HepG2 (cell line): Measurements from ENCODE around the gene UBE2QL1. TPM values are rescaled to one million over a fixed set of nuclear protein-coding genes. Genes with fewer than 3 reads are reported as not detected.

Experiments used
- ATAC-seq: fragments of 200-7000 bp; cut with Tn5 transposase; 3 replicates; pipeline ENCODE4 v1.9.1; 2020; ENCODE audit warnings: mild to moderate bottlenecking, moderate library complexity
- BruUV-seq: library from RNA; stranded (reverse); fragments of 400-500 nt; replicated peaks from 2 replicates; lab custom pipeline; 2021; lab: Mats Ljungman, UMichigan
- CTCF ChIA-PET: fragments of 300-600 bp; formaldehyde crosslinking; extraction: SDS; loops from one replicate; lab custom pipeline; 2021; ENCODE audit warnings: low total read pairs, inconsistent platforms, low intra/inter-chr PET ratio; lab: Yijun Ruan, JAX
- POLR2A ChIA-PET: fragments of 350-600 bp; sonication (Branson Sonifier 250); formaldehyde crosslinking; loops from one replicate; lab custom pipeline; 2020; ENCODE audit warnings: antibody characterized with exemption, inconsistent platforms; lab: Yijun Ruan, JAX
- DNase-seq: peaks from one replicate; pipeline ENCODE4 v3.0.0-alpha.2; 2015; ENCODE audit warnings: low spot score
- FAIRE-seq: peaks from 3 replicates; lab custom pipeline; 2011; peaks lifted over from hg19 to GRCh38; lab: Jason Lieb, UNC
- H2AFZ ChIP-seq: one replicate; pipeline ENCODE4 v1.6.1; 2011; ENCODE audit warnings: low read length, inconsistent platforms
- H3K27ac ChIP-seq: fragments of 300-600 bp; 3 replicates; pipeline ENCODE4 v1.8.0; 2011; ENCODE audit warnings: mixed run types, mild to moderate bottlenecking, mixed read lengths, low read length, inconsistent platforms; ENCODE audit not compliant: insufficient read depth; ENCODE audit errors: extremely low read length
- H3K27me3 ChIP-seq, 2 experiments: fragments of 200-600 bp in 1 of 2; 2 replicates in 1 of 2; 3 replicates in 1 of 2; pipeline versions ENCODE4 v1.6.0 to v1.8.0; 2011; ENCODE audit warnings: low read length in 2 of 2, mild to moderate bottlenecking in 2 of 2, moderate library complexity in 2 of 2, inconsistent platforms in 1 of 2; ENCODE audit not compliant: insufficient read depth in 2 of 2, control insufficient read depth in 1 of 2
- H3K36me3 ChIP-seq, 2 experiments: fragments of 200-600 bp in 1 of 2; replicated peaks in 1 of 2; 2 replicates in 1 of 2; 3 replicates in 1 of 2; pipeline versions ENCODE4 v1.5.1 to v1.8.0; 2011; ENCODE audit warnings: low read length in 2 of 2, inconsistent platforms in 1 of 2; ENCODE audit not compliant: insufficient read depth in 2 of 2, control insufficient read depth in 1 of 2
- H3K4me1 ChIP-seq: 2 replicates; pipeline ENCODE4 v1.5.1; 2012; ENCODE audit warnings: low read length, inconsistent platforms; ENCODE audit not compliant: insufficient read depth
- H3K4me2 ChIP-seq: 2 replicates; pipeline ENCODE4 v1.6.0; 2011; ENCODE audit warnings: low read depth, low read length, inconsistent platforms
- H3K4me3 ChIP-seq, 3 experiments: fragments of 200-600 bp in 1 of 3; sonication (generic), shearing (Covaris generic) in 1 of 3; replicated peaks in 1 of 3; 2 replicates each; pipeline ENCODE4 v1.5.1; 2011 to 2016; ENCODE audit warnings: low read length in 3 of 3, inconsistent platforms in 2 of 3, low read depth in 2 of 3, mild to moderate bottlenecking in 2 of 3, control low read depth in 1 of 3, mixed read lengths in 1 of 3; ENCODE audit not compliant: insufficient read depth in 1 of 3
- H3K79me2 ChIP-seq: one replicate; pipeline ENCODE4 v1.6.1; 2011; ENCODE audit warnings: low read length, inconsistent platforms; ENCODE audit not compliant: insufficient read depth
- H3K9ac ChIP-seq: 2 replicates; pipeline ENCODE4 v1.6.0; 2011; ENCODE audit warnings: mild to moderate bottlenecking, low read depth, low read length, inconsistent platforms; ENCODE audit not compliant: insufficient read depth
- H3K9me3 ChIP-seq: 2 replicates; pipeline ENCODE4 v1.5.1; 2012; ENCODE audit warnings: mild to moderate bottlenecking, low read length
- H4K20me1 ChIP-seq: 2 replicates; pipeline ENCODE4 v1.6.0; 2011; ENCODE audit warnings: inconsistent platforms, mild to moderate bottlenecking, low read length, moderate library complexity; ENCODE audit not compliant: insufficient read depth
- FOXK2 ChIP-seq: fragments of 450-650 bp; IDR thresholded peaks from 2 replicates; pipeline ENCODE4 v1.6.1; 2016
- MAZ ChIP-seq, 2 experiments: sonication (generic) in 1 of 2; formaldehyde crosslinking in 1 of 2; IDR thresholded peaks; 2 replicates each; pipeline versions ENCODE4 v1.5.0 to v1.6.1; 2012 to 2020; ENCODE audit warnings: low read depth in 2 of 2, mild to moderate bottlenecking in 2 of 2, borderline replicate concordance in 1 of 2, improper control_type of control experiment in 1 of 2, low read length in 1 of 2, missing genetic modification reagents in 1 of 2, moderate library complexity in 1 of 2
- ZNF446 ChIP-seq: sonication (generic); formaldehyde crosslinking; IDR thresholded peaks from 2 replicates; pipeline ENCODE4 v1.5.0; 2020; ENCODE audit warnings: mild to moderate bottlenecking, missing genetic modification reagents
- ZNF772 ChIP-seq: sonication (generic); formaldehyde crosslinking; IDR thresholded peaks from 2 replicates; pipeline ENCODE4 v1.5.0; 2020; ENCODE audit warnings: mild to moderate bottlenecking, missing genetic modification reagents
- ZZZ3 ChIP-seq: sonication (generic); formaldehyde crosslinking; IDR thresholded peaks from 2 replicates; pipeline ENCODE4 v1.4.0; 2020; ENCODE audit warnings: missing genetic modification reagents, mild to moderate bottlenecking, borderline replicate concordance
- WGBS: methylation state at CpG from one replicate; pipeline ENCODE4 v1.1.6; 2017; ENCODE audit warnings: low lambda C conversion rate; 5-methylcytosine and 5-hydroxymethylcytosine counted together
- in situ Hi-C: cut with HindIII; loops from 2 replicates; pipeline ENCODE4 v1.10.0; 2017; ENCODE audit warnings: low pct_unique_long_range_greater_than_20kb; ENCODE audit not compliant: extremely low pct_ligation_motif_present
- intact Hi-C: fragments of 100-400 bp; cut with micrococcal nuclease; formaldehyde crosslinking; loops from one replicate; pipeline ENCODE4 v1.10.0; 2022; ENCODE audit not compliant: unreplicated experiment
- polyA plus RNA-seq, 8 experiments: library from polyadenylated mRNA; depleted of rRNA in 3 of 8; stranded (reverse) in 7 of 8; unstranded in 1 of 8; fragments of >200 nt; fragmentation: Illumina TruSeq in 4 of 8; extraction: Trizol in 4 of 8; gene quantifications; 2 replicates each; pipeline versions ENCODE4 v1.2.1 to v1.2.3, GENCODE V29; 2011 to 2016; ENCODE audit warnings: low read depth in 4 of 8, missing spikeins in 1 of 8, mixed read lengths in 1 of 8; ENCODE audit not compliant: insufficient read depth in 1 of 8
- total RNA-seq, 5 experiments: library from RNA; depleted of rRNA; stranded (reverse); fragments of >200 nt; fragmentation: Illumina TruSeq; extraction: Trizol; gene quantifications; 2 replicates each; pipeline ENCODE4 v1.2.3, GENCODE V29; 2016; ENCODE audit warnings: low read depth in 1 of 5
- TF ChIP-seq, protein P1 (sequence below): sonication (generic); formaldehyde crosslinking; IDR thresholded peaks from 2 replicates; pipeline ENCODE4 v1.8.1; 2022; ENCODE audit warnings: low read depth, mild to moderate bottlenecking, missing genetic modification reagents
- TF ChIP-seq, protein P2 (sequence below): IDR thresholded peaks from 2 replicates; pipeline ENCODE4 v1.6.1; 2016; ENCODE audit warnings: control low read depth

The UBE2QL1 gene
- total and polyA plus RNA-seq, 2 of the 13 experiments (the other 11 are each of a cell fraction or from before 2014, with no cell fraction given), result not detected

DNA sequence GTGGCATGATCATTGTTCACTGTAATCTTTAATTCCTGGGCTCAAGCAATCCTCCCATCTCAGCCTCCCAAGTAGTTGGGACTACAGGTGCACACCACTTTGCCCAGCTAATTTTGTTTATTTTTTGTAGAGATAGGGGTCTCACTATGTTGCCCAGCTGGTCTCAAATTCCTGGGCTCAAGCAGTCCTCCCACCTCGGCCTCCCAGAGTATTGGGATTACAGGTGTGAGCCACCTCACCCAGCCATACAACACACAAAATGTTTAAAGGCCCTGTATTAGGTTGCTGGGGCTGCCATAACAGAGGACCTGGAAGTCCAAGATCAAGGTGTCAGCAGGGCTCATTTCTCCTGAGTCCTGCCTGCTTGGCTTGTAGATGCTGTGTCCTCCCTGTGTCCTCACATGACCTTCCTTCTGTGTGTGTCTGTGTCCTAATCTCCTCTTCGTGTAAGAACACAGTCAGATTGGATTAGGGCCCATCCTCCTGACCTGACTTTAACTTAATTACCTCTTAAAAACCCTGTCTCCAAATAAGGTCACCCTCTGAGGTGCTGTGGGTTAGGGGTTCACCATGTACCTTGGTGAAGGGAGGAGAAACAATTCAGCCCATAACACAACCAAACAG is 5.4 kb downstream of the UBE2QL1 start:
- no peaks in the 10 kb centered on the region for H3K79me2 ChIP-seq
- no peak overlapping the region for H3K9ac ChIP-seq
- no peak overlapping the region for H3K4me3 ChIP-seq
- no peak overlapping the region for H3K4me2 ChIP-seq
- intact Hi-C loops (no loop called here), in situ Hi-C loops (no loop called here)
- H3K27me3 ChIP-seq, result peaks cover 3 to 59% of the 10 kb centered on the region in 2 experiments
- no peak for DNase-seq
- POLR2A ChIA-PET, result no interaction called here
- no TSS peak for BruUV-seq
- CTCF ChIA-PET, result no interaction called here
- H3K27ac ChIP-seq, result no peak overlapping the region
- TF ChIP-seq ZNF772 (CRISPR knock-in tag) (no peak), MAZ (IDR thresholded peaks at IDR 0.05; ENCODE audit: borderline replicate concordance, low read depth, low read length) (no peak), MAZ (CRISPR knock-in tag; IDR thresholded peaks at IDR 0.05; ENCODE audit: low read depth) (no peak), FOXK2 (no peak), ZNF446 (CRISPR knock-in tag) (no peak), ZZZ3 (CRISPR knock-in tag) (no peak)
- TF ChIP-seq, protein P1, sequence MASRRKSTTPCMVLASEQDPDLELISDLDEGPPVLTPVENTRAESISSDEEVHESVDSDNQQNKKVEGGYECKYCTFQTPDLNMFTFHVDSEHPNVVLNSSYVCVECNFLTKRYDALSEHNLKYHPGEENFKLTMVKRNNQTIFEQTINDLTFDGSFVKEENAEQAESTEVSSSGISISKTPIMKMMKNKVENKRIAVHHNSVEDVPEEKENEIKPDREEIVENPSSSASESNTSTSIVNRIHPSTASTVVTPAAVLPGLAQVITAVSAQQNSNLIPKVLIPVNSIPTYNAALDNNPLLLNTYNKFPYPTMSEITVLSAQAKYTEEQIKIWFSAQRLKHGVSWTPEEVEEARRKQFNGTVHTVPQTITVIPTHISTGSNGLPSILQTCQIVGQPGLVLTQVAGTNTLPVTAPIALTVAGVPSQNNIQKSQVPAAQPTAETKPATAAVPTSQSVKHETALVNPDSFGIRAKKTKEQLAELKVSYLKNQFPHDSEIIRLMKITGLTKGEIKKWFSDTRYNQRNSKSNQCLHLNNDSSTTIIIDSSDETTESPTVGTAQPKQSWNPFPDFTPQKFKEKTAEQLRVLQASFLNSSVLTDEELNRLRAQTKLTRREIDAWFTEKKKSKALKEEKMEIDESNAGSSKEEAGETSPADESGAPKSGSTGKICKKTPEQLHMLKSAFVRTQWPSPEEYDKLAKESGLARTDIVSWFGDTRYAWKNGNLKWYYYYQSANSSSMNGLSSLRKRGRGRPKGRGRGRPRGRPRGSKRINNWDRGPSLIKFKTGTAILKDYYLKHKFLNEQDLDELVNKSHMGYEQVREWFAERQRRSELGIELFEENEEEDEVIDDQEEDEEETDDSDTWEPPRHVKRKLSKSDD, result no peak
- TF ChIP-seq, protein P2, sequence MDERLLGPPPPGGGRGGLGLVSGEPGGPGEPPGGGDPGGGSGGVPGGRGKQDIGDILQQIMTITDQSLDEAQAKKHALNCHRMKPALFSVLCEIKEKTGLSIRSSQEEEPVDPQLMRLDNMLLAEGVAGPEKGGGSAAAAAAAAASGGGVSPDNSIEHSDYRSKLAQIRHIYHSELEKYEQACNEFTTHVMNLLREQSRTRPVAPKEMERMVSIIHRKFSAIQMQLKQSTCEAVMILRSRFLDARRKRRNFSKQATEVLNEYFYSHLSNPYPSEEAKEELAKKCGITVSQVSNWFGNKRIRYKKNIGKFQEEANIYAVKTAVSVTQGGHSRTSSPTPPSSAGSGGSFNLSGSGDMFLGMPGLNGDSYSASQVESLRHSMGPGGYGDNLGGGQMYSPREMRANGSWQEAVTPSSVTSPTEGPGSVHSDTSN (CRISPR knock-in tag), result no peak
- TF ChIP-seq, all 625 proteins: peak for 0
- no peaks in the 10 kb centered on the region for H3K9me3 ChIP-seq
- ATAC-seq, result no peak
- FAIRE-seq, result no peak
- no peaks in the 10 kb centered on the region for H3K4me1 ChIP-seq
- H2AFZ ChIP-seq, result no peak overlapping the region
- H4K20me1 ChIP-seq, result no peaks in the 10 kb centered on the region
- H3K36me3 ChIP-seq, result no peaks in the 10 kb centered on the region
- 0% methylated on average over 2 of the region's 2 CpGs for WGBS
